Esophagus squamous epithelium (tissue), 4 donors: ENCODE results near the gene LCE2A.

Experiments used
- CTCF ChIP-seq, 6 experiments: fragments of 450-650 bp in 4 of 6; fragments of 200-600 bp in 2 of 6; sonication (generic) in 2 of 6; IDR thresholded peaks; one replicate each; pipeline ENCODE4 v1.5.1; 2016 to 2019; ENCODE audit warnings: antibody characterized with exemption in 6 of 6, mild to moderate bottlenecking in 4 of 6, moderate library complexity in 4 of 6
- POLR2A ChIP-seq, 4 donors: fragments of 450-650 bp; IDR thresholded peaks; one replicate each; pipeline ENCODE4 v1.6.1; 2017; ENCODE audit warnings: antibody characterized with exemption in 4 of 4, mild to moderate bottlenecking in 4 of 4, moderate library complexity in 3 of 4

- TF ChIP-seq POLR2A (IDR thresholded peaks at IDR 0.05) (no peak), CTCF (IDR thresholded peaks at IDR 0.05) (no peak)
Measured at GRCh38 chr1:152747831-152748230, 49.7 kb downstream of the LCE2A start.
